NCI-H2196 treated with DMSO at 0.1 percent for 48 hours (cell line): Measurements from ENCODE around the gene LBHD1.
"Not testable (repeated sequence)": the region's sequence is repeated elsewhere in the genome, so short reads cannot be mapped to it uniquely, and the experiment has no call there.

ENCODE experiments used
- DNase-seq: peaks from one replicate; lab custom pipeline; 2025; ENCODE audit not compliant: unreplicated experiment; lab: John Stamatoyannopoulos, UW

LBHD1 gene

GRCh38 chr11:62665075-62665598, 6.9 kb downstream of the LBHD1 start, which contains the start of the genes C11orf98 and CSKMT:
Gene C11orf98, minus strand, starts transcription at chr11:62665210. Its CDS starts 41 bp downstream, at chr11:62665169.
Gene CSKMT, plus strand, starts transcription at chr11:62665312. Its CDS starts 568 bp downstream, at chr11:62665880.
- DNase-seq = peak; percentile 78

DNA sequence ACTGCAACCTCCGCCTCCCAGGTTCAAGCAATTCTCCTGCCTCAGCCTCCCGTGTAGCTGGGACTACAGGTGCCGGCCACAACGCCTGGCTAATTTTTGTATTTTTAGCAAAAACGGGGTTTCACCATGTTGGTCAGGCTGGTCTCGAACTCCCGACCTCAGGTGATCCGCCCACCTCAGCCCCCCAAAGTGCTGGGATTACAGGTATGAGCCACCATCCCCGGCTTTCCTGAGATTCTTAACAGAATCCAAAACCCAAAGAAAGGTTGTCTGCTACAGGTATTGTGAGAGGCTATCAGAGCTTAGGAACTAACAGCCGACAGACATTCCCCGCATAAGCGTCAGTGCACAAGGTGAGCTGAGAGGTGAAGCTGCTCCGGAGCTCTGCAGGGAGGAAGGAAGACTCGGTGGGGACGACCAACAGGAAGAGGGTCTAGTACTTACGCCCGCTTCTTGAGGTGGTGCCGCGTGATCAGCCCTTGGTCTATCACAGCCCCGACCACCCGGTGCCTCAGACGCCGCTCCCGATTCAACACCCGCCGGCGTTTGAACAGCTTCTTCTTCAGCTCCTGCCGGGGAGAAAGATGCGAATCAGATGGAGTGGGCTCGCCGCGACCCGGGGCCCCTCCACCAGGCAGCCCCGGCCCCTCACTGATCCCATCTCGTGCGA, 7.5 kb downstream of the LBHD1 start:
- no peak for DNase-seq

DNA sequence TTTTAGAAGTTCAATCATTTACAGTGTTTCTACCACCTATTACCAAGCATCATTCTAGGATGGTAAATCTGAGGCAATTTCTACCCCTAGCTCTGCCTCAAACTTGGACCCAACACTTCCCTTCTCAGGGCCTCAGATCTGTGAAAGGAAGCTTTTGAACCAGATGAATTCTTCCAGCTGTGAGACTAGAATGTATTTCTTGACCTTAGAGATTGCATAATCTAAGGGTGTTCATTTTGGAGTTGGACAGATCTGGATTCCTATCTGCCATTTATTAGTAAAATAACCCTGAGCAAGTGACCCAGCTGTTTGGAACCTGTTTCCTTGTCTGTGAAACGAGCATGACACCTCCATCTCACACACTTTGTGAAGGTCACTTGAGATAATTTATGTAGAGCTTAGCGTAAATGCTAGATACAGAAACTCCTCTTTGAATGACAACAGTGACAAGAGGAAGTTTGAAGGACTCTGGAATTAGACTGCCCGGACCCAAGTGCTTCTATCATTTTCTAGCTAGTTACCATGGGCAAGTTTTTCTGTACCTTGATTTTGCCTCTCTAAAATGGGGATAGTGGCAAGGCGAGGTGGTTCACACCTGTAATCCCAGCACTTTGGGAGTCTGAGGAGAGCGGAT, 15.2 kb downstream of the LBHD1 start:
- no peak for DNase-seq

DNA sequence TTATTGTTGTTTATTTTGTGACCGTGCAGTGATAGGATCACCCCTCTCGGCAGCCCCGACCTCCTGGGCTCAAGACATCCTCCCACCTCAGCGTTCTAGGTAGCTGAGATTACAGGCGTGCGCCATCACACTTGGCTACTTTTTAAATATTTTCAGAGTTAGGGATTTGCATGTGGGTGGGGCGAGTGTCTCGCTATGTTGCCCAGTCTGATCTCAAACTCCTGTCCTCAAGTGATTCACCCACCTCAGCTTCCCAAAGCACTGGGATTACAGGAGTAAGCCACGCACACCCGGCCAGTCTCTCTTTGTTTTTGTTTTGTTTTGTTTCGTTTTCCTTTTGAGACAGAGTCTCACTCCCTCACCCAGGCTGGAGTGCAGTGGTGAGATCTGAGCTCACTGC, 17.8 kb downstream of the LBHD1 start:
- DNase-seq = no peak

GRCh38 chr11:62652161-62653006, 19.7 kb downstream of the LBHD1 start:
- no peak for DNase-seq

GRCh38 chr11:62650283-62650682, 21.8 kb downstream of the LBHD1 start:
- DNase-seq = not testable (repeated sequence)

- no peak for DNase-seq
Observed at GRCh38 chr11:62649486-62649885, 22.6 kb downstream of the LBHD1 start.

GRCh38 chr11:62648967-62649364, 23.1 kb downstream of the LBHD1 start:
- no peak for DNase-seq

DNA sequence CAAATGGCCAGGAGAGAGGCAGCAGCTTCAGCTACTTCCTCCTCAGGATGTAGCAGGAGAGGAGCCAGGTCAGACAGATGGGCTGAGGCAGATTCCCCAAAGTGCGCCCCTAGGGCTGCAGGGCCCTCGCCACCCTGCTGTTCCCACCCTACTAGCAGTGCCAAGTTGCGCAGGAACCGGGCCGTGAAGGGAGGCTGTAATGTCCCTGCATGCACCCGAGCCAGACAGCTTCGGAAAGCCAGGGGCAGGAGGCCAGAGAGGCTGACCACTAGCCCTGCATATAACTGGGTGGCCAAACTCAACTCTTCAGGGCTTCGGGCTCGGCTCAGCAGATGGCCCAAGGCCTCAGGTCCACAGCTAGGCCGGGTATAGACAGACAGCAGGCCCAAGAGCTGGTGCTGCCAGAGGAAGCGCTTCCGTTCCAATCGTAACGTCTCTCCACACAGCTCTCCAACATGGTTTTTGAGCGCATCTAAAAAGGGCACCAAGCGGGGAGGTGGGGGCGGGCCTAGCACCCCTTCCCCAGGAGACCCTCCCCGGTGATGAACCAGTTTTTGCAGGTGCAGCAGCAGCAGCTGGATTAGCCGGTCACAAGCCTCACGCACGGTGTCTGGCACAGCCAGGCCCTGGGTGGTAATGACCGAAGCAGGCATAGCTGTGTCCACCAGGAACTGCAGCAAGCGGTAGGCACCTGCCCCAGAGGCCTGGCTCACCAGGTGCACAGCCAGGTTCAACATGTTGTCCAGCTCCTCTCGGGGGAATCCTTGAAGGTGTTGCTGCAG, 23.7 kb downstream of the LBHD1 start:
- no peak for DNase-seq

- no peak for DNase-seq
Observed at GRCh38 chr11:62647609-62648005, 24.5 kb downstream of the LBHD1 start.

- no peak for DNase-seq
Observed at GRCh38 chr11:62646825-62647608, 25.1 kb downstream of the LBHD1 start.

DNA sequence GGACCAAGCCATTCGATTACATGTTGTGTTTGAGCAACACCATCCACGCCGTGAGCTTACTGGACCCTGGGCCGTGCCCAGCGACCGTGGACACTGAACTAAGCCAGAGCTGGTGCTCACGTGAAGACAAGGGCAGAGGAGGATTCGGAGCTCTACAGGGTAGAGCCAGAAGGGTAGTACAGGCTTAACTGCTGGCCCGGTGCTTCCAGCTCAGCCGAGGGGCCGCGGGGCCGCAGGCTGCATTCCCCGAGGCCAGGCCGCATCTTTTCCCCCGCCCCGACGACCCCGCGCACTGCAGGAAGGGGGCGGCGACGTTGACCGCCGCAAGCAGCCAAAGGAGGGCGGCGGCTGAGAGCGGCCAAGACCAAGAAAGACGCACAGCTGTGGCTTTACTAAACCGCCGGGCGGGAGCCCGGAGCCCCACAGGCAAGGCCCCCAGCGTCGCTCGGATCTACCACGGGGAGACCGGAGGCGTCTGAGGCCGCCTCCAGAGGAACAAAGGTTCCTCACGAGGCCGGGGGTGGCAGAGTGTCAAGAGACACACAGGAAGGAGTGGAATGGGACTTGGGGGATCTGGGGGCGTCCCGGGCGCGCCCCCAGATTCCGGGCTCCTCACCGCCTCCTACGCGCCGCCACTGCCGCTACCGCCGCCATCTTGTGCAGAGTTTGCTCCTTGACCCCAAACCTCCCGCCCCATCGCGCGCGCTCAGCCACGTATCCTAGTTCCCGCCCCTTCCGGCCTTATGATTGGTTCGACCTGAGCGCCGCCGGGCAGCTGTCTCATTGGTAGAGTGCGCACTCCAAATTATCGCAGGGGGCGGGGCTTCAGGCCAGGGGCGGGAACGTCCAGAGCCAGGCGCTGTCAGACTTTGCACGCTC, 25.9 kb downstream of the LBHD1 start, which contains the start of gene GANAB:
GANAB (minus strand) TSS at position 668 of the 879 bp plus-strand sequence; CDS start at position 654, 14 bp downstream.
- DNase-seq = peak; percentile 95

- DNase-seq = no peak
Observed at GRCh38 chr11:62645671-62645945, 26.5 kb downstream of the LBHD1 start.

DNA sequence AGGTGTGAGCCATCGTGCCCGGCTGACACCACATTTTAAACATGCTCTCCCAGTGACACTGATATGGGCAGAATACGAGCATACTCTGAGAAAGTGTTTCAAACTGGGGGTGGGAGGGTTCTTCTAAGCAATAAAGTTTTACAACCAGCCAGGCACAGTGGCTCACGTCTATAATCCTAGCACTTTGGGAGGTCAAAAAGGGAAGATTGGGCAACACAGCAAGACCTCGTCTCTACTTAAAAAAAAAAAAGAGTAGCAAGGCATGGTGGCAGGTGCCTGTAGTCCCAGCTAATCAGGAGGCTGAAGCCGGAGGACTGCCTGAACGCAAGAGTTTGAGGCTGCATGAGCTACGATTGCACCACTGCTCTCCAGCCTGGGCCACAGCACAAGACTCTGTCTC, 27.8 kb downstream of the LBHD1 start:
- DNase-seq = no peak

- no peak for DNase-seq
Observed at GRCh38 chr11:62632492-62632891, 39.6 kb downstream of the LBHD1 start.

- DNase-seq = no peak
Observed at GRCh38 chr11:62627713-62628112, 44.4 kb downstream of the LBHD1 start.

DNA sequence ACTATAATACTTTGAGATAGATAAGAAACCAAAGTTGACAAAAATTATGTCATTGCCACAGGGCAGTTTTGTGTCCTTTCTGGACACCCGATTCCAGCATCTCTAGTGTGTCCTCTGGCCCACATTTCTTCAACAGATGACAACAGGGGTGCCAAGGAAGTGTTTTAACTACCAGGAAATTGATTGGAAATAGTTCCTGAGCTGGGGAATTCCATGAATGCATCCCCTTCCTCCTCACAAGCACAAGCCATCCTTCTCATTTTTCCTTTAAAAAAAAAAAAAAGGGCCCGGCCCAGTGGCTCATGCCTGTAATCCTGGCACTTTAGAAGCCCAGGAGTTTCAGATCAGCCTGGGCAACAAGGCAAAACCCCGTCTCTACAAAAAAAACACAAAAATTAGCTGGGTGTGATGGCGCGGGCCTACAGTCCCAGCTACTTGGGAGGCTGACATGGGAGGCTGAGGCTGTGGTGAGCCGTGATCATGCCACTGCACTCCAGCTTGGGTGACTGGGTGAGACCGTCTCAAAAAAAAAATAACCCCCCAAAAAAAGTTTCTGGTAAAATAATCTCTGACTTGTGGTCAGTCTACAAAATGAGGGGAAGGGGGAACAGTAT, 49.5 kb downstream of the LBHD1 start:
- DNase-seq = no peak

- DNase-seq = peak; percentile 96
Observed at GRCh38 chr11:62621567-62622470, 50.2 kb downstream of the LBHD1 start, which contains the start of gene B3GAT3. Gene B3GAT3, minus strand, starts transcription at chr11:62621986. Its CDS starts 39 bp downstream, at chr11:62621947.
